GM19372 (cell line): ENCODE data around the gene CACNA2D4.
"Not testable (repeated sequence)": the region's sequence is repeated elsewhere in the genome, so short reads cannot be mapped to it uniquely, and the experiment has no call there.

Experiments used
- ATAC-seq: cut with Tn5 transposase; IDR thresholded peaks from one replicate; pipeline ENCODE4 v1.9.1; 2021; ENCODE audit warnings: mild to moderate bottlenecking, low read depth, moderate library complexity; ENCODE audit not compliant: unreplicated experiment

Gene CACNA2D4, protein sequence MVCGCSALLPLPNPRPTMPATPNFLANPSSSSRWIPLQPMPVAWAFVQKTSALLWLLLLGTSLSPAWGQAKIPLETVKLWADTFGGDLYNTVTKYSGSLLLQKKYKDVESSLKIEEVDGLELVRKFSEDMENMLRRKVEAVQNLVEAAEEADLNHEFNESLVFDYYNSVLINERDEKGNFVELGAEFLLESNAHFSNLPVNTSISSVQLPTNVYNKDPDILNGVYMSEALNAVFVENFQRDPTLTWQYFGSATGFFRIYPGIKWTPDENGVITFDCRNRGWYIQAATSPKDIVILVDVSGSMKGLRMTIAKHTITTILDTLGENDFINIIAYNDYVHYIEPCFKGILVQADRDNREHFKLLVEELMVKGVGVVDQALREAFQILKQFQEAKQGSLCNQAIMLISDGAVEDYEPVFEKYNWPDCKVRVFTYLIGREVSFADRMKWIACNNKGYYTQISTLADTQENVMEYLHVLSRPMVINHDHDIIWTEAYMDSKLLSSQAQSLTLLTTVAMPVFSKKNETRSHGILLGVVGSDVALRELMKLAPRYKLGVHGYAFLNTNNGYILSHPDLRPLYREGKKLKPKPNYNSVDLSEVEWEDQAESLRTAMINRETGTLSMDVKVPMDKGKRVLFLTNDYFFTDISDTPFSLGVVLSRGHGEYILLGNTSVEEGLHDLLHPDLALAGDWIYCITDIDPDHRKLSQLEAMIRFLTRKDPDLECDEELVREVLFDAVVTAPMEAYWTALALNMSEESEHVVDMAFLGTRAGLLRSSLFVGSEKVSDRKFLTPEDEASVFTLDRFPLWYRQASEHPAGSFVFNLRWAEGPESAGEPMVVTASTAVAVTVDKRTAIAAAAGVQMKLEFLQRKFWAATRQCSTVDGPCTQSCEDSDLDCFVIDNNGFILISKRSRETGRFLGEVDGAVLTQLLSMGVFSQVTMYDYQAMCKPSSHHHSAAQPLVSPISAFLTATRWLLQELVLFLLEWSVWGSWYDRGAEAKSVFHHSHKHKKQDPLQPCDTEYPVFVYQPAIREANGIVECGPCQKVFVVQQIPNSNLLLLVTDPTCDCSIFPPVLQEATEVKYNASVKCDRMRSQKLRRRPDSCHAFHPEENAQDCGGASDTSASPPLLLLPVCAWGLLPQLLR

DNA sequence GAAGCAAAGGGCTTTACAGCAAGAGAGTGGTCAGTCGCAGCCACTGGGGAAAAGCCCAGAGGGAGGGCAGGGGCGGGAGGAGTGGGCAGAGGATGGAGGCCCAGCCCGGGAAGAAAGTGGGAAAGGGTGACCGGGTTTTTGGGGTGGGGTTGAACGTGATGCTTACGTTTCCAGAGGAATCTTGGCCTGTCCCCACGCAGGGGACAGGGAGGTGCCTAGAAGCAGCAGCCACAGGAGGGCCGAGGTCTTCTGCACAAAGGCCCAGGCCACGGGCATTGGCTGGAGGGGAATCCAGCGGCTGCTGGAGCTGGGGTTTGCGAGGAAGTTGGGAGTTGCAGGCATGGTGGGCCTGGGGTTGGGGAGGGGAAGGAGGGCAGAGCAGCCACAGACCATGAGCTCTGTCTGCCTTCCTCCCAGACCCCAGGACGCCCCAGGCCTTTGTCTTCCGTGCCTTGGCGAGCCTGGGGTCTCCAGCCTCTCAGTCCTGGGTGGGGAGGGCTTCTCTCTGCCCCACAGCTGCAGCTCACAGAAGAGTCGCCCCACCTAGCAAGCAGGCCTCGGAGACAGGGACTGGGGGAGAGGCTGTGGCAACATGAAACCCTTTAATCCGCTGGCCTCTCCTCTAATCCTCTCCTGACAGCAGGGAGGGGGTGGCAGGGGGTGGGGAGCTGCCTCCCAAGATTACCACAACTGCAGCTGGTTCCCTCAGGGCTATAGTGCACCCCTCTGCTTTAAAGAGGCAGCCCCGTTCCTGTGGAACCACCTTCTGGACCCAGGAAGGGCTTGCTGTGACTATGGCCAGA, at the start of gene CACNA2D4:
Gene CACNA2D4 (minus strand): TSS at position 572 of the 803 bp plus-strand sequence. CDS start 179 bp downstream, at position 393.
- ATAC-seq: no peak

DNA sequence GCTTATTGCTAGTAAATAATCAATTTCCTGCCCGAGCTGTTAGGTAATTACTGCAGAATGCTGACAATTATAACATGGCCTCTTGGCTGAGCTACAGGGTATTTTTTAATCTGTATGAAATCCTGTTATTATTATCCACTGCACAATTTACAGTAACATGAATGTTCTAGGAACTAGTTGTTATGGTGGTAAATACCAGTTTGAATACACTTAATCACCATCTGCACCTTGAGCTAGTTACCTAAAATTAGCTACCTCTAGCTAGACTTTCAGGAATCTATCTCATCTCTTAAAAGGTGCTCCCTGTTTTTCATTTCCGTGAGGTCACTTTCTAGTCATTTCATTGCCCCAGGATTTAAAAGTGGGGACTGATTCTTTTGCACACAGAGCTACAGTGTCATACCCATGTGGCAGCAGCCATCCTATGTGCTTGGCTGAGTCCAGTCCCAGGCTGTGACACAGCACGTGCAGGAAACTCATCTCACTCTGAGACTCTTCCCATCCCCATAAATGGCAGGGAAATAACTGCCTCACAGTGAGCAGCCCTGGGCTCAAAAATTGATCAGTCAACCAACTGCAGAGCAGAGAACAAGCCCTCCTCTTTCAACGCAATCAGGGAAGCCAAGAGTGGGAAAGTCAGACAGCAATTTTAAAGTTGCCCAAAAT, 48.2 kb upstream of the CACNA2D4 start:
- ATAC-seq: no peak

DNA sequence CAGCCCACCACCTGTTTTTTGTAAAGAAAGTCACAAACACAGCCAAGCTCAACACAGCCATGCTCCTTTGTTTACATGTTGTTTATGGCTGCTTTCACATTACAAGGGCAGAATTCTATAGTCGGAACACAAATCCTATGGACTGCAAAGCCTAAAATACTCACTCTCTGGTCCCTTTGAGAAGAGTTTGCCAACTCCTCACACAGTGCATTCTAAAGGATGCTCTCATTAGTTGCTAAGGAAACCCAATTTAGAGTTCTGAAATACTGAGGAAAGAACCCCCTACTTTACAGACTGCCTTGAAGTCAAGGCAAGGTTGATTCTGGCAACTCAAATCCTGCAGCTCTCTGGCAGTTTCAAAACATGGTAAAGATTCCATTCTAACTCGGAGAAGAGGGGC, 47.5 kb upstream of the CACNA2D4 start:
- ATAC-seq: no peak

DNA sequence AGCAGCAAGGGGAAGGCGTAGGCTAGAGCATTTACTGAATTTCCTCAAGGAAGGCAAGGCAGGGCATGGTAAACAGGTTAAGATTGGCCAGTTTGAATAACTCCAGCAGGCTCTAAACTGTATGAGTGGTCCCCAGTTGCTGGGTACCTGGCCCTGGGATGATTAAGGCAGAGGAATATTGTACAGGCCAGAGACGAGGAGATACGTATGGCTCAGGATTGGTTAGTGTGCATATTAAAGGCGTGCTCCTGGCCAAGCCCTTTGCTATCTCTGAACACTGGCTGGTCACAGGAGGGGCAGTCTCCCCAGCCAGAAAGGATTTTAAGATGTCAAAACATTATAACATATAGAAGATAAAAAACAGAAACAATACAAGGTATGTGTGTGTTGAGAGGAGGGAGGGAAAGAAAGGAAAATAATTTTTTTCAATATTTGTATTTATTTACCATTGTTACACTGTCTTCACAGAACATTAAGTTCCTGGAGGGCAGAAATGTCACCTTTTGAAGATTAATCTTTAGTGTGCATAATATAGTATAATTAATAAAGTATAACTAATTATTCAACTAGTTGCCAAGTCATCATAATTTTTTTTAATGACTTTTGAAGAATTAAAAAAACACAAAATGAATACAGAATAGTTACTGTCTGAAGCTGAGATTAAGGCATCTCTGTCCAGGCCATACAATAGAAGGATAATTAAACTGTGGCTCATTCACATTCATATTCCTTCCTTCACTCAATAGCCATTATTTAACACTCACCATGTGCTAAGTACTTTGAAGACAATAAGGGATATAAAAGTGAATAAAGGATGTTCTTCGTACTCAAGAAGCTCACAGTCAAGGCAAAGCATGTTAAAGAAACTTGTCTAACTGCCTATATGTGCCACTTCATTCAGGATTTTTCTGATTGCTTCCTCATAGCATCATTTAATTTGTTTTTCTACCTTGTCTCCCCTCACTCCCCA, 43.9 kb upstream of the CACNA2D4 start:
- ATAC-seq: no peak

DNA sequence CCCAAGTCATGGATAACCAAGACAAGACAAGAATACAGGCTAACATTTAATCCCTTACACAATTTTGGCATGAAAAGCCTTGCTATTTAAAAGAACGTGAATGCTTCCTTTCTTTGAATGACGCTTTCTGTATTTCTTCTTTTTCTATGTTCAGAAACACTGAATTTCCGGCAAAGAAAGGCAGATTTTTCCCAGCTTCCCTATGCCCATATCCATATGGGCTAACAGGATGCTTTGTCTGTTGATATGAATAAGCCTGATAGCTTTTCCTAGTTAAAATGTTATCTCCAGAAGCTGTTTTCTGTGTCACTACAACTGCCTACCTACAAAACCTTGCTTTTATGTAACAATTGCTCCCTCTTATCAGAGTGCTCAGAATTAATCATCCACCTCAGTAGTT, 38.3 kb upstream of the CACNA2D4 start:
- ATAC-seq: no peak

DNA sequence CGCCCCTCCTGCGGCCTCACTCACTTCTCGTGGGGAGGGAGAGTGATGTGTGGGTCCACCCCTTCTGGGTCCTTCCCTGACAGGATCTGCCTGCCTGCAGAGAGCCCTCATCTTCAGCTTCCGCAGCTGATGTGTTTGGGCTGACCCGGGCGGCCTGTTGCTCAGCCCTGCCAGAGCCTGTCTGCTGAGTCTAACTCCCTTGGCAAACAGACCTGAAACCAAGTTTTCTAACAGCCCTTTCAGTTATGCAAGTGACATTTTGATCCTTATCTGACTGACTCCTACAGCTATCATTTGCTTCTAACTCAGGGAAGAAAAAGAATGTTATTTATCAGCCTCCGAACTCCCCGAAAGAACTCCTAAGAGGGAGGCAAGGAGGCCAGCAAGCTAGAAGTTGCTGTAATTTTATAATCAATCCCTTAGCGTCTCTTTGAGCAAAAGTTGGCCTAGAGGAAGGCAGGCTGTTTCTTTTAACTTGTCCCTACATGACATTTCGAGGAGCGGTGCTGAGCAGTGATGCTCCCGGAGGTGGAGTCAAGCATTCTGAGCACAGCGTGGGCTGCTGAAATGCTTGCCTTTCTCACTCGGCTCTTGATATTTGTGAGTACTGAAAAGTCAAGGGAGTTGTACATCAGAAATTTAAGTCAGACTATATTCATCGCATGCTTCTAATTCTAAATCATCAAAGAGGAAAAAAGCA, 31.5 kb upstream of the CACNA2D4 start:
- no peak for ATAC-seq

DNA sequence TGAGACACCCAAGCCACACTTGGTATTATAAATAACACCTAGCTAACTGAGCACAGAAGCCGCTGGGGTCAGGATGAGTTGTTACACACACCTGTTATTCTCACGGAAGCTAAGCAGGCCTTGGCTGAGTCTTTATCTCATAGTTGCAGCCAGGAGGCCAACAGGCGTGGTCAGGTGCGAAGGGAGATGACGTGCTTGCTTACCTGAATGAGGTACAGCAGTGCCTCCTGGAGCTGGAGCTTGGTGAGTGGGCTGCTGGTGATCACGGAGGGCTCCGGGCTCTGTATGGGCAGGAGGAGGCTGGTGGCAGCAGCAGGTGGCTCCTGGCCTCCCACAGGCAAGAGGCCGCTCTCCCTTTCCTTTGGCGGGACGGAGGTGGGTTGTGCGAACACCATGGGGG, 30.4 kb upstream of the CACNA2D4 start:
- no peak for ATAC-seq

DNA sequence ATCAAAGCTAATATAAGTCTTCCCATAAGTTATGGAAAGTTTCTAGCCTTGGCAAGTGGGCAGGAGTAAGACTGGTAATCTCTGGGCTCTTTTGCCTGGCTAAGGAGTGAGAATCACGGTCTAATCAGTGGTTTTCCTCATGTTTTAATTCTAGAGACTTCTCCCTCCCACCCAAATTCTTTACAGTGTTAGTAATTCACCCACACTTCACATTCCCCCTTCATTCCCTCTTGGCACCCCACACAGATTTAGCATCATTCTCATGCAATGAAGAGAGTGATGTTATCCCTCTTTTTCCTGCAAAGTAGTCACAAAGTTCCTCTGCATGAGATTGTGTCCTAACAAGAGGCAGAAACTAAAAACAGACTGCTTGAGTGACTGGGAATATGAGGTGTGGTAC, 28.6 kb upstream of the CACNA2D4 start:
- ATAC-seq: no peak

DNA sequence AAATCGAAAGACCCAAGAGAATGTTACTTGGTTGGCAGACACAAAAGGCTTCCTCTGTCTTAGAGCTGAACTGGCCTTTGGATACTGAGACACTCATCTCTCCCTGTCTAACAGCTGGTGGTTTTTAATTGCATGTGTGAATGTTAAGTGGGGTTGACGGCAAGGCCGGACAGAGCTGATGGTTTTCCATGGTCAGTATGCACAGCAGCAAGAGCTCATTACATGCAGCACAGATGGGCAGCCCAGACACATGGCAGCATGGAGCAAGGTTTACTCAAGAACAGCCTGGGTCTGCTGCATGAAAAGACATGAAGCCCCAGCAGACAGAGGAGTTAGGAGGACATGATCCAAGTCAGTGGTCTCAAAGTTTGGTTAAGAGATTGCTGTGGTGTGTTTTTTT, 27.8 kb upstream of the CACNA2D4 start:
- ATAC-seq: no peak

DNA sequence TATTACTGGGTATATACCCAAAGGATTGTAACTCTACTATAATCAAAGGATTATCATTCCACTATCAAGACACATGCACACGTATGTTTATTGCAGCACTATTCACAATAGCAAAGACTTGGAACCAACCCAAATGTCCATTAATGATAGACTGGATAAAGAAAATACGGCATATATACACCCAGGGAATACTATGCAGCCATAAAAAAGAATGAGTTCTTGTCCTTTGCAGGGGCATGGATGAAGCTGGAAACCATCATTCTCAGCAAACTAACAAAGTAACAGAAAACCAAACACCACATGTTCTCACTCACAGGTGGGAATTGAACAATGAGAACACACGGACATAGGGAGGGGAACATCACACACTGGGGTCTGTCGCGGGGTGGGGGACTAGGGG, 27.1 kb upstream of the CACNA2D4 start:
- not testable (repeated sequence) for ATAC-seq

DNA sequence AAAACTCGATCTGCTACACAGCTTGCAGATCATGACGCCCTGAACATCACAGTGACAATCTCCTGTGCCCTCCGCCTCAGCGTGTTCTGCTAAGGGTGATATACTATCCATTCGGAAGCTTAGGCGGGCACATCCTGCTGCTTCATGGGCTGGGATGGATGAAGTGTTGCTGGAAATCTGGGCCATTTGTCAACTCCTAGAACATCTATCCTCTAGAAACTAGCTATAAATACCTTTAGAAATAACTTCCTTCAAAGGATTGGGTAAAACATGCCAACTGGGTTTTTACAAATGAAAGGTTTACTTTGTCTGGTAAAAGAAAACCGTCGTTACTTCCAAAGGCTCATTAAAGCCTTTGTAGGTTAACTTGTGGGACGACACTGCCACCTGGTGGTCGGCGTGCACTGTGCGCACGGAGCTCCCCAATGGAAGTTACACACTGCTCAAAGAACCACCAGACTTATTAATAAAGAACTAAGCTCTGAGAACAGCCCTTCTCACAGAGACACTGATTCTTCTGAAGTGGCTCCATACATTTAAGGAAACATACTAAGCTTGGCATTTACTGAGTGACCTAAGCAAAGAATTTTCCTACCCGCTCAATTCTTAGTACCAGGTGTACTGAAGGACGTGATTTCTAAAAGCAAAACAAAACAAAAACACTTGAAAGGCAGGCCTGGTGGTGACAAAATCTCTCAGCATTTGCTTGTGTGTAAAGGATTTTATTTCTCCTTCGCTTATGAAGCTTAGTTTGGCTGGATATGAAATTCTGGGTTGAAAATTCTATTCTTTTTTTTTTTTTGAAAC, 21.6 kb upstream of the CACNA2D4 start:
- no peak for ATAC-seq

DNA sequence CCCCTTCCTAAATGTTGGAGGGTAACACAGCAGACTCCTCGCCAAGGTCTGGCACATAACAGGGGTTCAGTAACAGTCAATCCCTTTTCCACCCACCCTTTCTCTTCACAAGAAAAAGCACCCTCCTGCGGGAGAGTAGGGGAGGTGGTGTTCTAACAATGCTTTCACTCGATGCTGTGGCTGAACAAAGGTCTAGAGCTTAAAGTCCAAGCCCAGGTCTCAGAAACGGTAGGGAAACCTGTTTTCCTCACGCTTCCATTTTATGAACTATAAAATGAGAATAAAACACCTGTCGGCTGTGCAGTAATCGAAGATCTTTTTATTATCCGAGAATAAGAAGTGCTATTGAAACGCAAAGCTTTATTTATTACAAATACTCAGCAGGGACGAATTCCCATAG, 20.9 kb upstream of the CACNA2D4 start:
- no peak for ATAC-seq

DNA sequence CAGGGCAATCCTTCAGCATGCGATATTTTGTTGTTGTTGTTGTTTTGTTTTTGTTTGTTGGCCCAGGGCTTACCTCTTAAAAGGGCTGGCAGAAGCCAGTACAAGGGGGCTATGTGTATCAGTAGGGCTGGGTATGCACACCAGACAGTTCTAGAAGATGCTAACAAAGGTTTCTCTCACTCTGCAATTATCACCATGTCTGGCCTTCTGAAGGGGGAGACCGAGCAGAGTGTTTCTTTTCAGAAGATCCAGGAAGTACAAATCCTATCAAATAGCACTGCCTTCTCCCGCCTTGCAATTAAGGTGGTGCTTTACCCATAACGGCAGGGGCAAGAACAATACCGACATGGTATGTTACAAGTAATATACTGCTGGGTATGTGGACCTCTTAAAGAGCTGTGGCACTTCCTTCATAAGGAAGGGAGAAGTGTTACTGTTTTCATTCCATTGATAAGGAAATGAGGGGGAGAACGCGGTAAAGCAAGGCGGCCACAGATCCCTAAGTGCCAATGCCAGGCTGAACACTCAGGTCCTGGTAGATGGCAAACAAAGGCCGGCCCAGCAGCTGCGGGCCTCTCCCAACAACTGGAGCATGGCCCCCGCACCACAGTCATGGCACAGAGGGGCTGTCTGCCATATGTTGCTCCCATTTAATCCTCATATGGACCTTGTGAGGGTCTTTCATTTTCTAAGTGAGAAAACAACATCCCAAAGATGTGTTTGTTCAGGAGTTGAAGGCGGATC, 19.2 kb upstream of the CACNA2D4 start:
- no peak for ATAC-seq

DNA sequence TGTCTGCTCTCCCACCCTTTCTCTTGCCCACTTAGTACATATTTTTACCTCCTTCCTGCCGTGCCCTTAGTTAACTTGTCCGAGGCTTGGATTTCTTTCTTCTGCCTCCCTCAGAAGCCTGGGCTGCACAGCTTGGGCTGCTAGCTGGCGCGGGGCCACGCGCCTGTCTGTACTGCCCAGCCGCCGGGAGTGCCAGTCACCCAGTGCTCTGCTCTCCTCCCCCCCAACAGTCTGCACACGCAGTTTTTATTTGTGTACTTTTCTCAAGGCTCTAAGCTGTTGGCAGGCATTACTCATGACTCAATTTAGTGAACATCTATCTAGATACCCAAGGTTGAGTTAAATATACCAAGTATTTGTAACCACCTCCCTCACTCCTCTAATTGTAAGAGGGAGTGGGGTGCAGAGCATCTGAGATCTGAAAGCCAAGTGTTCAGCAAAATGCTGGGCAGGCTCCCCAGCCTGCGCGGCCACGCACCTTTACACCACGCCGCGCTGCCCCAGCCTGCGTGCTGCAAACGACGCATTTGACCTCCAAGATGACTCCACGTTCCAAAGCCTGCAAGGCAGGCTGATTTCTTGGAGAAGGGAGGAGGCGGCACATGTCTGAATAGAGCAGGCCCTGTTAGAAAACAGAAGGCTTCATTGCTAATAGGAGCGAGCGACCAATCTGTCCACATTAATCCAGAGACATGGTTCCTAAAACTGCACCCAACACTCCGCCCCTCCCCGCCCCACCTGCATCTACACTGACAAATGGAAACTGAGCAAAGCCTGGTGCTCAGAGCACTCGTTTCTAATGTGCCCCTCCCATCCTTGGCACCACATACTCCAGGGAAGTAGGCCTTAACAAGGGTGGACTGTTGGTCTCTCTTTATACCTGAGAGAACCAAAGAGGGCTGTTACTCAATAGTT, 18.2 kb upstream of the CACNA2D4 start:
- no peak for ATAC-seq

DNA sequence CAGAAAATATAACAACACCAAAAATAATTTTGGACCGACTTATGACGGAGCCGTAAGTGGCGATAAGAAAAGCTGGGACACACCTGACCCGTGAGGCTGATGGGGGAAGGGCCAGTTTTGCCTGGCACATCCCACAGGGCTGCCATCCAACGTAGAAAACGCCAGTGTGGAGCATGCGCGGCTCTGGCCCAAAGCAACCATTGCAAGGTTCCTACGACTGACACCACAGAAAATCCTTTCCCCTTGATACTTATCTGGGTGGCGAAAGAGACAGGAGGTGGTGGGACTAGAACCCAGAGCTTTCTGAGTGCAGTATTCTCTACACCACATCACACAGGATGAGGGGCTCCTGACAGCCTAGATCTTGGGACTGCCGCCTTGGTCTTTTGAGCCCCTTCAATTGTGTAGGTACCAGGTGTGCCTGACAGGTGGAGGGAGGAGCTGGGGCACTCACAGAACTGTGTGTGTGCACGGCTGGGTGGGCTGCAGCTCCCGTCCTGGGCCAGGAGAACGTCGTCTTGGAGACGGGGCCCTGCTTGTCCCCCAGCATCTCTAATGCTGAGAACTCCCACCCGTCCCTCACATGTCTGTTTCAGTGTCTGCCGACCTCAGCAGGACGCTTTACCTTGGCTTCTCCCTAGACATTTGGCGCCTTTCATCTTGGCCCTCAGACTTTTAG, 17.4 kb upstream of the CACNA2D4 start:
- ATAC-seq: no peak
